HepG2 (cell line): Measurements from ENCODE around the gene TUBA4B. TPM values are rescaled to one million over a fixed set of nuclear protein-coding genes. Genes with fewer than 3 reads are reported as not detected.
A peak's percentile ranks its signal among the peaks of the same experiment; 100 is the strongest.

Experiments
- AGO2 ChIP-seq: fragments of 200-400 bp; formaldehyde crosslinking; optimal IDR thresholded peaks from 2 replicates; pipeline ENCODE3; 2017; ENCODE audit warnings: mild to moderate bottlenecking, low read depth, low read length, moderate library complexity
- AHR ChIP-seq: IDR thresholded peaks from 2 replicates; pipeline ENCODE4 v1.6.1; 2018; ENCODE audit warnings: missing genetic modification reagents, missing compliant biosample characterization
- ARID2 ChIP-seq: sonication (generic); formaldehyde crosslinking; IDR thresholded peaks from 2 replicates; pipeline ENCODE4 v1.8.1; 2022; ENCODE audit warnings: mild to moderate bottlenecking, missing genetic modification reagents, borderline replicate concordance
- ARNTL ChIP-seq: sonication (generic); formaldehyde crosslinking; IDR thresholded peaks from 2 replicates; pipeline ENCODE4 v1.4.0; 2020; ENCODE audit warnings: mild to moderate bottlenecking, missing genetic modification reagents
- CENPT ChIP-seq: sonication (generic); formaldehyde crosslinking; IDR thresholded peaks from 2 replicates; pipeline ENCODE4 v1.8.0; 2022; ENCODE audit warnings: low read depth, mild to moderate bottlenecking, moderate library complexity, missing genetic modification reagents
- E2F5 ChIP-seq: sonication (generic); formaldehyde crosslinking; conservative IDR thresholded peaks from 2 replicates; pipeline ENCODE4 v1.4.0; 2020; ENCODE audit warnings: missing genetic modification reagents
- FLYWCH1 ChIP-seq: sonication (generic); formaldehyde crosslinking; IDR thresholded peaks from 2 replicates; pipeline ENCODE4 v1.8.1; 2023; ENCODE audit warnings: mild to moderate bottlenecking, missing genetic modification reagents
- GTF3A ChIP-seq: sonication (generic); formaldehyde crosslinking; conservative IDR thresholded peaks from 2 replicates; pipeline ENCODE4 v1.4.0; 2020; ENCODE audit warnings: mild to moderate bottlenecking, missing genetic modification reagents
- HCFC1 ChIP-seq: fragments of 150-350 bp; IDR thresholded peaks from 2 replicates; pipeline ENCODE4 v1.6.1; 2014; ENCODE audit warnings: low read depth, low read length
- KAT8 ChIP-seq: IDR thresholded peaks from 2 replicates; pipeline ENCODE4 v1.6.1; 2016; ENCODE audit warnings: missing genetic modification reagents, missing compliant biosample characterization
- MIER2 ChIP-seq: IDR thresholded peaks from 2 replicates; pipeline ENCODE4 v1.6.1; 2016; ENCODE audit warnings: missing biosample characterization, missing genetic modification reagents
- NFKB2 ChIP-seq: sonication (generic); formaldehyde crosslinking; IDR thresholded peaks from 2 replicates; pipeline ENCODE4 v1.4.0; 2020; ENCODE audit warnings: missing genetic modification reagents, borderline replicate concordance
- RBM22 ChIP-seq: fragments of 200-400 bp; formaldehyde crosslinking; optimal IDR thresholded peaks from 2 replicates; pipeline ENCODE3; 2017; ENCODE audit warnings: mild to moderate bottlenecking, low read length, moderate library complexity
- SKI ChIP-seq: fragments of 450-650 bp; IDR thresholded peaks from one replicate; pipeline ENCODE4 v1.6.1; 2018; ENCODE audit warnings: mild to moderate bottlenecking; ENCODE audit not compliant: partially characterized antibody
- TFDP1 ChIP-seq: IDR thresholded peaks from 2 replicates; pipeline ENCODE4 v1.6.1; 2016; ENCODE audit warnings: missing compliant biosample characterization, missing genetic modification reagents, borderline replicate concordance
- ZBTB38 ChIP-seq: sonication (generic); formaldehyde crosslinking; IDR thresholded peaks from 2 replicates; pipeline ENCODE4 v1.5.1; 2020; ENCODE audit warnings: mild to moderate bottlenecking, missing genetic modification reagents
- ZBTB43 ChIP-seq: sonication (generic); formaldehyde crosslinking; conservative IDR thresholded peaks from 2 replicates; pipeline ENCODE4 v1.4.0; 2020; ENCODE audit warnings: missing genetic modification reagents
- ZFAT ChIP-seq: sonication (generic); formaldehyde crosslinking; conservative IDR thresholded peaks from 2 replicates; pipeline ENCODE4 v1.8.1; 2023; ENCODE audit warnings: missing genetic modification reagents, inconsistent platforms
- ZFYVE20 ChIP-seq: sonication (generic); formaldehyde crosslinking; IDR thresholded peaks from 2 replicates; pipeline ENCODE4 v1.8.0; 2023; ENCODE audit warnings: low read depth, mild to moderate bottlenecking, moderate library complexity, missing genetic modification reagents, borderline replicate concordance
- ZNF572 ChIP-seq: sonication (generic); formaldehyde crosslinking; IDR thresholded peaks from 2 replicates; pipeline ENCODE4 v1.5.1; 2020; ENCODE audit warnings: mild to moderate bottlenecking, missing genetic modification reagents
- ZNF83 ChIP-seq: sonication (generic); formaldehyde crosslinking; IDR thresholded peaks from 2 replicates; pipeline ENCODE4 v1.4.0; 2020; ENCODE audit warnings: missing genetic modification reagents, mild to moderate bottlenecking, borderline replicate concordance
- ZNF841 ChIP-seq: sonication (generic); formaldehyde crosslinking; IDR thresholded peaks from 2 replicates; pipeline ENCODE4 v1.8.1; 2023; ENCODE audit warnings: missing genetic modification reagents, borderline replicate concordance
- polyA plus RNA-seq, 8 experiments: library from polyadenylated mRNA; depleted of rRNA in 3 of 8; stranded (reverse) in 7 of 8; unstranded in 1 of 8; fragments of >200 nt; fragmentation: Illumina TruSeq in 4 of 8; extraction: Trizol in 4 of 8; gene quantifications; 2 replicates each; pipeline versions ENCODE4 v1.2.1 to v1.2.3, GENCODE V29; 2011 to 2016; ENCODE audit warnings: low read depth in 4 of 8, missing spikeins in 1 of 8, mixed read lengths in 1 of 8; ENCODE audit not compliant: insufficient read depth in 1 of 8
- total RNA-seq, 5 experiments: library from RNA; depleted of rRNA; stranded (reverse); fragments of >200 nt; fragmentation: Illumina TruSeq; extraction: Trizol; gene quantifications; 2 replicates each; pipeline ENCODE4 v1.2.3, GENCODE V29; 2016; ENCODE audit warnings: low read depth in 1 of 5
- TF ChIP-seq, protein P1 (sequence below): sonication (generic); formaldehyde crosslinking; IDR thresholded peaks from 2 replicates; pipeline ENCODE4 v1.4.0; 2020; ENCODE audit warnings: low read depth, missing genetic modification reagents

TUBA4B gene
- total and polyA plus RNA-seq, 2 of the 13 experiments (the other 11 are each of a cell fraction or from before 2014, with no cell fraction given): 0.18 to 0.22 TPM

DNA sequence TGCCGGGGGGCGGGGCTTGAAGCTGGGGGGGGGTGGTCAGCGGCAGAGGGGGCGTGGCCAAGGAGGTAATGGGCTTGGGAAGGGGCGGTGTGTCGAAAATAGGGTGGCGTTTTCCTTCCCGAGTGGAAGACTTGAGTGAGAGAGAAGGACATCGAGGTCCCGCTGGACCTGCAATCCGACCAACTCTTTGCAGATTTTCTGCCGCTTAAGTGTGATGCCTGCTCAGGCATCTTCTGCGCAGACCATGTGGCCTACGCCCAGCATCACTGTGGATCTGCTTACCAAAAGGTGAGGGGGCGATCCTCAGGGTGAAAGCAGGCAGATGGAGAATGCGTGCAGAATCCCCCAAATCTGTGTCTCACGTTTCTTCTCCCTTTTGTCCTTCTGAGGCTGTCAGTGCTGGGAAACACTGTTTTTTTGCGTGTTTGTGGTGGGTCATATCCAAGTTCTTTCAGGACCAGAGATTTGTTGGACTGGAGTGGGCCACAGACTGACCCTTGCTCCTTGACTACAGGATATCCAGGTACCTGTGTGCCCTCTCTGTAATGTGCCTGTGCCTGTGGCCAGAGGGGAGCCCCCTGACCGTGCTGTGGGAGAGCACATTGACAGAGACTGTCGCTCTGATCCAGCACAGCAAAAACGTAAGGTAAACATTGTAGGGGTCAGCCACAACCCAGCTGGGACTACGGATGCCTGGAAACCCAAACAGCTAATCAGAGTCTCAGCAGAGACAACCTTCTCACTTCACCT, 45.7 kb upstream of the TUBA4B start (continued):
- TF ChIP-seq ZBTB43 (CRISPR knock-in tag): no peak
- peak; percentile 84; the same call in 1 of the 2 replicates for TF ChIP-seq NFKB2
- peak; percentile 12 for TF ChIP-seq RBM22
- TF ChIP-seq, protein P1, sequence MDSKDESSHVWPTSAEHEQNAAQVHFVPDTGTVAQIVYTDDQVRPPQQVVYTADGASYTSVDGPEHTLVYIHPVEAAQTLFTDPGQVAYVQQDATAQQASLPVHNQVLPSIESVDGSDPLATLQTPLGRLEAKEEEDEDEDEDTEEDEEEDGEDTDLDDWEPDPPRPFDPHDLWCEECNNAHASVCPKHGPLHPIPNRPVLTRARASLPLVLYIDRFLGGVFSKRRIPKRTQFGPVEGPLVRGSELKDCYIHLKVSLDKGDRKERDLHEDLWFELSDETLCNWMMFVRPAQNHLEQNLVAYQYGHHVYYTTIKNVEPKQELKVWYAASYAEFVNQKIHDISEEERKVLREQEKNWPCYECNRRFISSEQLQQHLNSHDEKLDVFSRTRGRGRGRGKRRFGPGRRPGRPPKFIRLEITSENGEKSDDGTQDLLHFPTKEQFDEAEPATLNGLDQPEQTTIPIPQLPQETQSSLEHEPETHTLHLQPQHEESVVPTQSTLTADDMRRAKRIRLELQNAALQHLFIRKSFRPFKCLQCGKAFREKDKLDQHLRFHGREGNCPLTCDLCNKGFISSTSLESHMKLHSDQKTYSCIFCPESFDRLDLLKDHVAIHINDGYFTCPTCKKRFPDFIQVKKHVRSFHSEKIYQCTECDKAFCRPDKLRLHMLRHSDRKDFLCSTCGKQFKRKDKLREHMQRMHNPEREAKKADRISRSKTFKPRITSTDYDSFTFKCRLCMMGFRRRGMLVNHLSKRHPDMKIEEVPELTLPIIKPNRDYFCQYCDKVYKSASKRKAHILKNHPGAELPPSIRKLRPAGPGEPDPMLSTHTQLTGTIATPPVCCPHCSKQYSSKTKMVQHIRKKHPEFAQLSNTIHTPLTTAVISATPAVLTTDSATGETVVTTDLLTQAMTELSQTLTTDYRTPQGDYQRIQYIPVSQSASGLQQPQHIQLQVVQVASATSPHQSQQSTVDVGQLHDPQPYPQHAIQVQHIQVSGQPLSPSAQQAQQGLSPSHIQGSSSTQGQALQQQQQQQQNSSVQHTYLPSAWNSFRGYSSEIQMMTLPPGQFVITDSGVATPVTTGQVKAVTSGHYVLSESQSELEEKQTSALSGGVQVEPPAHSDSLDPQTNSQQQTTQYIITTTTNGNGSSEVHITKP: no peak
- no peak for TF ChIP-seq ARNTL (CRISPR knock-in tag)
- TF ChIP-seq ZFYVE20 (CRISPR knock-in tag): no peak
- no peak for TF ChIP-seq ZFAT
- no peak for TF ChIP-seq E2F5 (CRISPR knock-in tag)
- peak; percentile 91; the same call in 1 of the 2 replicates for TF ChIP-seq ZNF83
- TF ChIP-seq ZNF572 (CRISPR knock-in tag): peak; percentile 93; the same call in 1 of the 2 replicates
- TF ChIP-seq CENPT (CRISPR knock-in tag): no peak
- TF ChIP-seq MIER2 (CRISPR knock-in tag): no peak
- TF ChIP-seq KAT8: no peak
- no peak for TF ChIP-seq AGO2
- TF ChIP-seq FLYWCH1 (CRISPR knock-in tag): no peak
- no peak for TF ChIP-seq ARID2 (CRISPR knock-in tag)
- no peak for TF ChIP-seq HCFC1
- no peak for TF ChIP-seq ZBTB38 (CRISPR knock-in tag)
- TF ChIP-seq SKI: no peak
- TF ChIP-seq AHR (CRISPR knock-in tag): no peak; the same call in 1 of the 2 replicates
- TF ChIP-seq TFDP1 (CRISPR knock-in tag): no peak
- TF ChIP-seq ZNF841 (CRISPR knock-in tag): no peak
- TF ChIP-seq GTF3A (CRISPR knock-in tag): no peak
